HCT116 (cell line): ENCODE measurements around the gene RNF4.

ENCODE experiments used
- EZH2phosphoT487 ChIP-seq: fragments of 200-600 bp; IDR thresholded peaks from 2 replicates; pipeline ENCODE4 v1.6.1; 2018; ENCODE audit warnings: antibody characterized with exemption, borderline replicate concordance
- TCF7L2 ChIP-seq: IDR thresholded peaks from 2 replicates; pipeline ENCODE4 v1.7.0; 2011; ENCODE audit warnings: borderline replicate concordance, inconsistent platforms; ENCODE audit not compliant: insufficient read depth, insufficient read length; ENCODE audit errors: extremely low read depth
- TF ChIP-seq, protein P1 (sequence below), 3 experiments: fragments of 200-600 bp in 1 of 3; sonication (generic) in 1 of 3; IDR thresholded peaks in 2 of 3; conservative IDR thresholded peaks in 1 of 3; 2 replicates each; pipeline ENCODE4 v1.5.1; 2012 to 2017; ENCODE audit warnings: low read depth in 2 of 3, low read length in 2 of 3, antibody characterized with exemption in 1 of 3, borderline replicate concordance in 1 of 3, control low read depth in 1 of 3, mild to moderate bottlenecking in 1 of 3, mixed read lengths in 1 of 3, mixed run types in 1 of 3, moderate library complexity in 1 of 3; ENCODE audit not compliant: insufficient read depth in 1 of 3
- TF ChIP-seq, protein P2 (sequence below): IDR thresholded peaks from 2 replicates; pipeline ENCODE4 v1.6.1; 2011; ENCODE audit warnings: mild to moderate bottlenecking, low read length, moderate library complexity; ENCODE audit not compliant: insufficient replicate concordance; ENCODE audit errors: extremely low read depth

DNA sequence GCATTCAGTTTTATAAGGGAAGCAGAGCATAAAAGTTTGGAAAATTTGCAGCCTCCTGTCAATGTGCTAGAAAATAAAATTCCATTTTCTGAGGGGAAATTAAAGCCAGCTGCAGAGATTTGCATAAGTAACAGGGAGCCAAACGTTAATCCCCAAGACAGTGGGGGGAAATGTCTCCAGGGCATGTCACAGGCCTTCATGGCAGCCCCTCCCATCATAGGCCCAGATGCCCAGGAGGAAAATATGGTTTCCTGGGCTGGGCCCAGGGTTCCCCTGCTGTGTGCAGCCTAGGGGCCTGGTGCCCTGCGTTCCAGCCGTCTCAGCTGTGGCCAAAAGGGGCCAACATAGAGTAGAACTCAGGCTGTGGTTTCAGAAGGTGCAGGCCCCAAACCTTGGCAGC, 9.3 kb downstream of the RNF4 start:
- TF ChIP-seq TCF7L2 (no peak), EZH2phosphoT487 (no peak)
- TF ChIP-seq, protein P1, sequence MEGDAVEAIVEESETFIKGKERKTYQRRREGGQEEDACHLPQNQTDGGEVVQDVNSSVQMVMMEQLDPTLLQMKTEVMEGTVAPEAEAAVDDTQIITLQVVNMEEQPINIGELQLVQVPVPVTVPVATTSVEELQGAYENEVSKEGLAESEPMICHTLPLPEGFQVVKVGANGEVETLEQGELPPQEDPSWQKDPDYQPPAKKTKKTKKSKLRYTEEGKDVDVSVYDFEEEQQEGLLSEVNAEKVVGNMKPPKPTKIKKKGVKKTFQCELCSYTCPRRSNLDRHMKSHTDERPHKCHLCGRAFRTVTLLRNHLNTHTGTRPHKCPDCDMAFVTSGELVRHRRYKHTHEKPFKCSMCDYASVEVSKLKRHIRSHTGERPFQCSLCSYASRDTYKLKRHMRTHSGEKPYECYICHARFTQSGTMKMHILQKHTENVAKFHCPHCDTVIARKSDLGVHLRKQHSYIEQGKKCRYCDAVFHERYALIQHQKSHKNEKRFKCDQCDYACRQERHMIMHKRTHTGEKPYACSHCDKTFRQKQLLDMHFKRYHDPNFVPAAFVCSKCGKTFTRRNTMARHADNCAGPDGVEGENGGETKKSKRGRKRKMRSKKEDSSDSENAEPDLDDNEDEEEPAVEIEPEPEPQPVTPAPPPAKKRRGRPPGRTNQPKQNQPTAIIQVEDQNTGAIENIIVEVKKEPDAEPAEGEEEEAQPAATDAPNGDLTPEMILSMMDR (IDR thresholded peaks at IDR 0.05 in 2 of 3, conservative IDR thresholded peaks at IDR 0.05 in 1 of 3; ENCODE audit: borderline replicate concordance in 1 of 3, insufficient read depth in 1 of 3, low read depth in 2 of 3, low read length in 2 of 3) = no peak
- TF ChIP-seq, protein P2, sequence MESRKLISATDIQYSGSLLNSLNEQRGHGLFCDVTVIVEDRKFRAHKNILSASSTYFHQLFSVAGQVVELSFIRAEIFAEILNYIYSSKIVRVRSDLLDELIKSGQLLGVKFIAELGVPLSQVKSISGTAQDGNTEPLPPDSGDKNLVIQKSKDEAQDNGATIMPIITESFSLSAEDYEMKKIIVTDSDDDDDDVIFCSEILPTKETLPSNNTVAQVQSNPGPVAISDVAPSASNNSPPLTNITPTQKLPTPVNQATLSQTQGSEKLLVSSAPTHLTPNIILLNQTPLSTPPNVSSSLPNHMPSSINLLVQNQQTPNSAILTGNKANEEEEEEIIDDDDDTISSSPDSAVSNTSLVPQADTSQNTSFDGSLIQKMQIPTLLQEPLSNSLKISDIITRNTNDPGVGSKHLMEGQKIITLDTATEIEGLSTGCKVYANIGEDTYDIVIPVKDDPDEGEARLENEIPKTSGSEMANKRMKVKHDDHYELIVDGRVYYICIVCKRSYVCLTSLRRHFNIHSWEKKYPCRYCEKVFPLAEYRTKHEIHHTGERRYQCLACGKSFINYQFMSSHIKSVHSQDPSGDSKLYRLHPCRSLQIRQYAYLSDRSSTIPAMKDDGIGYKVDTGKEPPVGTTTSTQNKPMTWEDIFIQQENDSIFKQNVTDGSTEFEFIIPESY = no peak
